SH-SY5Y (cell line): ENCODE results near the gene MAFB.
A peak's percentile ranks its signal among the peaks of the same experiment; 100 is the strongest.

Experiments used
- GATA2 ChIP-seq: IDR thresholded peaks from 2 replicates; pipeline ENCODE4 v1.6.1; 2011; ENCODE audit warnings: mild to moderate bottlenecking, low read depth, low read length
- GATA3 ChIP-seq: IDR thresholded peaks from 2 replicates; pipeline ENCODE4 v1.6.1; 2011; ENCODE audit warnings: low read depth, mild to moderate bottlenecking, low read length, moderate library complexity

MAFB gene

GRCh38 chr20:40663991-40664880 is 24.8 kb downstream of the MAFB start:
- TF ChIP-seq GATA3 (no peak), GATA2 (no peak)

DNA sequence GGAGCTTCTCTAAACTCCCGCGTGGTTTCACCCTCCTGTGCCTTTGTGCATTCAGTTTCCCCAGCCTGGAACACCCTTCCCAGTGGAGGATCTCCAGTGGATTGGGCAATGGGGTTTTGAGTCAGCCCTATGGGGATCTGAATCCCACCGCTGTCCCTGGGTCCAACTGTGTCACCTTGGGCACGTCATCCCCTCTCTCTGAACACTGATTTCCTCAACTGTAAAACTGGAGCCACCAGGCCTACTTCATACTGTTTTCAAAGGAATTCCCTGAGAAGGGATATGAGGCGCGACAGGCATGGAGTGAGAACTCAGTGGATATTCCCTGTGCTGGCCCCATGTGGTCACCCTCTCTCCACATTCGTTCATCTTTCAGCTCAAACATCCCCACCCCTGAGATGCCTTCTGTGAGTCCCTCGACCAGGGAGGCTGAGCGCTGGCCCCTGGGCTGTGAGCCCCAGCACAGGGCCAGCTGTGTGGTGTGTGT is 25.7 kb downstream of the MAFB start:
- TF ChIP-seq GATA3 (no peak), GATA2 (no peak)

GRCh38 chr20:40659567-40659966 is 29.5 kb downstream of the MAFB start:
- TF ChIP-seq GATA3 (no peak), GATA2 (no peak)

- TF ChIP-seq GATA2: no peak
- TF ChIP-seq GATA3: no peak
Observed at GRCh38 chr20:40658509-40658908, 30.5 kb downstream of the MAFB start.

- TF ChIP-seq GATA3: no peak
- no peak for TF ChIP-seq GATA2
Observed at GRCh38 chr20:40657526-40657925, 31.5 kb downstream of the MAFB start.

- no peak for TF ChIP-seq GATA2
- TF ChIP-seq GATA3: no peak
Observed at GRCh38 chr20:40655451-40655850, 33.6 kb downstream of the MAFB start.

DNA sequence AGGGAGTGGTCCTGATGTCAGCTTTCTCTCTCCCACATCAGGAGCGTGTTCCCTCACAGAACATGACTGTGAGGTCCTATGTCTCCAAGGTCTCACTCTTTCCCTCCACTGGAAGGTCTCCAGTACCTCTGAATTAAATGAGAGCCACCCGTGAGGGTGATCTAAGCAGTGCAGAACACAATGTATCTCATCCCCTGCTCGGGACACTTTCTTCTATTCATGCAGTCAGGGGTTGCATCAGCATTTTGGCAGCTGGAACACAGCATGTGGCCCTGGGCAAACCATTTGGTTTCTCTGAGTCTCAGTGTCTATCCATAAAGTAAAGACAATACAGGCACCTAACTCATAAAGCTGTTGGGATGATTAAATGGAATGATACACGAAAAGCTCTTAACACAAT is 34.2 kb downstream of the MAFB start:
- TF ChIP-seq GATA2: no peak
- no peak for TF ChIP-seq GATA3

DNA sequence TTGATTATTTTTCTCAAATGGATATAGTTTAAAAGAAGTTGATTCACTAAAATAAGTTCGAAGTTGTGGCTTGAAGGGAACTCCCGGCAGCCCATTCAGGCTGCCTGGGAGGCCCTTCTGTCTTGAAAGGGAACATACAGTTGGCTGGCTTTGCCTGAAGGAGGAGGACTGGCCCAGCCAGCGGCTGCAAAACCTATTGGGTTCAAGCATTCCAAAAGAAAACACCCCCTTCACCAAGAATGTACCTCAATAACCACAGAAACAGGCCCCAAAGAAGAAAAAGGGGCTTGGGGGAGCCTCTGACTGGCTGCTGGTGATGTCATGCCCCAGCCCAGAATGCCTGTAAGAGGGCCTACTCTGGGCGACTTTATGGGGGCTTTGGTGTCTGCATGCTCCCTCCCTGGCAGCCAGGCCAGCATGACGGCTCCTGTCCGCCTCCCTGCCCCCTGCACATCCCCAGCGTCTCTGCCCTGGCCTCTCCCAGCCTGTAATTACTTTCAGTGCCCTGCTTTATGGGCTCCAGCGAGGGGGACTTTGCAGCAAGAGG is 36.5 kb downstream of the MAFB start:
- TF ChIP-seq GATA2: no peak
- TF ChIP-seq GATA3: no peak

GRCh38 chr20:40651151-40651550 is 37.9 kb downstream of the MAFB start:
- TF ChIP-seq GATA2 (no peak), GATA3 (no peak)

GRCh38 chr20:40650707-40651106 is 38.3 kb downstream of the MAFB start:
- TF ChIP-seq GATA3: no peak
- TF ChIP-seq GATA2: no peak

GRCh38 chr20:40648210-40649072 is 40.6 kb downstream of the MAFB start:
- TF ChIP-seq GATA3: no peak; the same call in 1 of the 2 replicates
- peak; percentile 75 for TF ChIP-seq GATA2

- no peak for TF ChIP-seq GATA3
- TF ChIP-seq GATA2: no peak
Observed at GRCh38 chr20:40646813-40647212, 42.2 kb downstream of the MAFB start.

DNA sequence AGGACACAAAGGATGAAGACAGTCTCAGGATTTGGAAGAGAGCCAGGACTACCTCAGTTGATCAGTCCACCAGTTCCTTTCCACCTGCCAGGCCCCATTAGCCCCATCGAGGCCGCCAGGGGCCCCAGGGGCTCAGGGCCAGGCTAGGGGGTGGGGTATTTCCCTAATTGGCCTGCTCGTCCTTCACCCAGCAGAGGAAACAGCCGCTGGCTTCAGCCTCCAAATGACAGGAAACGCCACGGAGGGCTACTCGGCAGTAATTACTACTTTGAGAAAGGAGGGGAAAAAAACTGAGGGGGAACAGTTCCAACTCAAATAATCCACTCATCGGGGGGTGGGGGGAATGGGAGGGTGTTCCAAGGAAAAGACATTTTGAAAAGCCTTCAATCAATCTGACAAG is 42.7 kb downstream of the MAFB start:
- TF ChIP-seq GATA3: no peak
- TF ChIP-seq GATA2: no peak

DNA sequence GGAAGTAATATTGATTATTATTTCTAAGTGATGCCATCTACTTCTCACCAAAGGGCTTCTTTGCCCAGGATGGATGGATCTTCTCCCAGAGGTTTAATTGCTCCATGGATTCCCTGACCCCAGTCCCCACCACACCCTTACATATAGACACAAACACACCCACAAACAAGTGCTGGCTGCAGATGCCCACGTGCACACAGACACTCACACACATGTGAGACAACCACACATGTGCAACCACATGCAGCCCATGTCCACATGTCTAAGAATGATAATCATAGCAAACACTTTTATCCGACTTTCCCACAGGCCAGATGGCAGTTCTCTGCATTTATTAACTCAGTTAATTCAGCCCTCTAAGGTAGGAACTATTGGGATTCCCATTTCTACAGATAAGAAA is 44.2 kb downstream of the MAFB start:
- TF ChIP-seq GATA3 (no peak), GATA2 (no peak)
